H9 (cell line): ENCODE measurements around the gene PF4V1. TPM values are rescaled to one million over a fixed set of nuclear protein-coding genes. Genes with fewer than 3 reads are reported as not detected.

Experiments
- DNase-seq: peaks from one replicate; pipeline ENCODE4 v3.0.0-alpha.2; 2017
- H2AFZ ChIP-seq: one replicate; pipeline ENCODE4 v1.6.1; 2013; ENCODE audit warnings: mild to moderate bottlenecking, low read length, control low read depth, moderate library complexity
- H2AK5ac ChIP-seq: 2 replicates; pipeline ENCODE4 v1.6.1; 2013; ENCODE audit warnings: low read length, control low read depth, mixed read lengths; ENCODE audit not compliant: insufficient read length
- H2BK120ac ChIP-seq: one replicate; pipeline ENCODE4 v1.6.1; 2013; ENCODE audit warnings: low read depth, mild to moderate bottlenecking, low read length, control low read depth, inconsistent platforms; ENCODE audit not compliant: poor library complexity, severe bottlenecking
- H2BK12ac ChIP-seq: 2 replicates; pipeline ENCODE4 v1.6.1; 2013; ENCODE audit warnings: low read length, control low read depth, mixed read lengths, low read depth; ENCODE audit not compliant: insufficient read length
- H2BK15ac ChIP-seq: 2 replicates; pipeline ENCODE4 v1.6.1; 2013; ENCODE audit warnings: low read depth, low read length, control low read depth
- H2BK20ac ChIP-seq: one replicate; pipeline ENCODE4 v1.6.1; 2013; ENCODE audit warnings: low read depth, mild to moderate bottlenecking, low read length, control low read depth, inconsistent platforms; ENCODE audit not compliant: poor library complexity, severe bottlenecking
- H2BK5ac ChIP-seq: 2 replicates; pipeline ENCODE4 v1.6.1; 2013; ENCODE audit warnings: low read length, control low read depth, mixed read lengths; ENCODE audit not compliant: insufficient read length
- H3K14ac ChIP-seq: 2 replicates; pipeline ENCODE4 v1.6.1; 2013; ENCODE audit warnings: low read length, control low read depth; ENCODE audit not compliant: insufficient read depth
- H3K18ac ChIP-seq: 2 replicates; pipeline ENCODE4 v1.6.1; 2013; ENCODE audit warnings: low read depth, mild to moderate bottlenecking, mixed read lengths, low read length, control low read depth; ENCODE audit not compliant: insufficient read length
- H3K23ac ChIP-seq: 2 replicates; pipeline ENCODE4 v1.6.1; 2013; ENCODE audit warnings: low read length, control low read depth, mixed read lengths, low read depth; ENCODE audit not compliant: insufficient read length
- H3K23me2 ChIP-seq: 2 replicates; pipeline ENCODE4 v1.6.1; 2013; ENCODE audit warnings: low read depth, mild to moderate bottlenecking, mixed read lengths, low read length, control low read depth; ENCODE audit not compliant: insufficient read length, poor library complexity, severe bottlenecking
- H3K27ac ChIP-seq: 2 replicates; pipeline ENCODE4 v1.5.1; 2013; ENCODE audit warnings: low read length, control low read depth, mixed read lengths, low read depth; ENCODE audit not compliant: insufficient read length
- H3K27me3 ChIP-seq: 2 replicates; pipeline ENCODE4 v1.6.1; 2013; ENCODE audit warnings: low read length, control low read depth, inconsistent platforms; ENCODE audit not compliant: insufficient read depth
- H3K4ac ChIP-seq: 2 replicates; pipeline ENCODE4 v1.6.1; 2013; ENCODE audit warnings: low read depth, mild to moderate bottlenecking, control low read depth, inconsistent platforms, low read length, moderate library complexity
- H3K4me1 ChIP-seq: 2 replicates; pipeline ENCODE4 v1.6.1; 2013; ENCODE audit warnings: low read length, control low read depth, inconsistent platforms; ENCODE audit not compliant: insufficient read depth
- H3K4me2 ChIP-seq: 2 replicates; pipeline ENCODE4 v1.6.1; 2013; ENCODE audit warnings: low read length, control low read depth, mixed read lengths; ENCODE audit not compliant: insufficient read length, insufficient read depth
- H3K56ac ChIP-seq: 2 replicates; pipeline ENCODE4 v1.6.1; 2013; ENCODE audit warnings: low read depth, mild to moderate bottlenecking, mixed read lengths, low read length, control low read depth; ENCODE audit not compliant: insufficient read length
- H3K79me1 ChIP-seq: 2 replicates; pipeline ENCODE4 v1.6.1; 2013; ENCODE audit warnings: low read depth, mild to moderate bottlenecking, moderate library complexity, low read length, control low read depth, inconsistent platforms; ENCODE audit not compliant: insufficient read depth, poor library complexity, severe bottlenecking
- H3K79me2 ChIP-seq: 2 replicates; pipeline ENCODE4 v1.6.1; 2013; ENCODE audit warnings: low read length, control low read depth, inconsistent platforms; ENCODE audit not compliant: insufficient read depth
- H3K9ac ChIP-seq: 2 replicates; pipeline ENCODE4 v1.6.1; 2013; ENCODE audit warnings: low read length, control low read depth, mixed read lengths; ENCODE audit not compliant: insufficient read length; ENCODE audit errors: extremely low read depth
- H3K9me3 ChIP-seq: one replicate; pipeline ENCODE4 v1.6.1; 2013; ENCODE audit warnings: low read depth, low read length, inconsistent platforms; ENCODE audit not compliant: control insufficient read depth
- H3T11ph ChIP-seq: one replicate; pipeline ENCODE4 v1.6.1; 2013; ENCODE audit warnings: mild to moderate bottlenecking, low read length, control low read depth, inconsistent platforms
- H4K20me1 ChIP-seq: one replicate; pipeline ENCODE4 v1.6.1; 2013; ENCODE audit not compliant: control insufficient read depth, insufficient read length, insufficient read depth
- H4K5ac ChIP-seq: 2 replicates; pipeline ENCODE4 v1.6.1; 2013; ENCODE audit warnings: low read depth, mild to moderate bottlenecking, mixed read lengths, low read length, control low read depth; ENCODE audit not compliant: insufficient read length
- H4K8ac ChIP-seq: replicated peaks from 2 replicates; pipeline ENCODE4 v1.6.1; 2013; ENCODE audit warnings: low read length, control low read depth, mixed read lengths, low read depth; ENCODE audit not compliant: insufficient read length
- H4K91ac ChIP-seq: 2 replicates; pipeline ENCODE4 v1.6.1; 2013; ENCODE audit warnings: low read depth, mild to moderate bottlenecking, moderate library complexity, mixed read lengths, low read length, control low read depth; ENCODE audit not compliant: insufficient read length
- H3K27ac Mint-ChIP-seq, 3 experiments: 2 replicates in 2 of 3; 3 replicates in 1 of 3; pipeline ENCODE4 v1.8.0; 2020 to 2021; ENCODE audit warnings: mixed read lengths in 3 of 3, mild to moderate bottlenecking in 1 of 3, moderate library complexity in 1 of 3
- H3K27me3 Mint-ChIP-seq: 2 replicates; pipeline ENCODE4 v1.8.0; 2021; ENCODE audit warnings: low read depth, mild to moderate bottlenecking, moderate library complexity, mixed read lengths
- H3K36me3 Mint-ChIP-seq, 3 experiments: 2 replicates in 2 of 3; 3 replicates in 1 of 3; pipeline ENCODE4 v1.8.0; 2020 to 2021; ENCODE audit warnings: low read depth in 3 of 3, mixed read lengths in 3 of 3; ENCODE audit not compliant: insufficient read depth in 1 of 3
- H3K4me1 Mint-ChIP-seq, 2 experiments: 2 replicates each; pipeline ENCODE4 v1.8.0; 2020; ENCODE audit warnings: mixed read lengths in 2 of 2
- H3K4me3 Mint-ChIP-seq, 2 experiments: 2 replicates in 1 of 2; 3 replicates in 1 of 2; pipeline ENCODE4 v1.8.0; 2020 to 2021; ENCODE audit warnings: mild to moderate bottlenecking in 2 of 2, mixed read lengths in 2 of 2, moderate library complexity in 1 of 2
- H3K9me3 Mint-ChIP-seq, 2 experiments: 2 replicates in 1 of 2; 3 replicates in 1 of 2; pipeline ENCODE4 v1.8.0; 2020; ENCODE audit warnings: mild to moderate bottlenecking in 2 of 2, mixed read lengths in 2 of 2, moderate library complexity in 1 of 2
- CTCF ChIP-seq: fragments of 200-600 bp; sonication (generic); conservative IDR thresholded peaks from 3 replicates; pipeline ENCODE4 v1.8.0; 2021; ENCODE audit warnings: antibody characterized with exemption, mild to moderate bottlenecking
- WGBS: extraction: QIAGEN DNeasy Blood & Tissue Kit; methylation state at CpG from one replicate; pipeline ENCODE4 v1.1.7; 2013; ENCODE audit warnings: missing lambda C conversion rate, low lambda C conversion rate, mixed read lengths; ENCODE audit not compliant: insufficient read length; ENCODE audit errors: extremely low coverage; 5-methylcytosine and 5-hydroxymethylcytosine counted together
- long read RNA-seq: library from polyadenylated mRNA; unstranded; transcript quantifications from one replicate; pipeline ENCODE4 v2.0.0, GENCODE V29; 2020
- total RNA-seq: library from RNA; stranded (reverse); gene quantifications from 2 replicates; pipeline ENCODE4 v1.2.1, GENCODE V29; 2021

Gene PF4V1
- not detected in 2 replicates for total RNA-seq
- long read RNA-seq = 0 reads

GRCh38 chr4:73853246-73853704, at the start of gene PF4V1:
Gene PF4V1, plus strand, starts transcription at chr4:73853296. Its CDS starts 67 bp downstream, at chr4:73853363.
- Histone ChIP-seq H2BK120ac (no peak within 1 kb of the TSS), H2BK15ac (no peak within 1 kb of the TSS), H3K27ac (no peak within 1 kb of the TSS), H4K8ac (no peak within 1 kb of the TSS), H4K91ac (no peak within 1 kb of the TSS), H3K27me3 (no peaks in the 10 kb centered on the region), H3K23ac (no peak within 1 kb of the TSS), H2BK12ac (no peak within 1 kb of the TSS), H2AFZ (no peak within 1 kb of the TSS), H3K14ac (no peak within 1 kb of the TSS; the same call in 1 of the 2 replicates), H3K4ac (no peak within 1 kb of the TSS), H3K9me3 (no peaks in the 10 kb centered on the region), H4K5ac (no peak within 1 kb of the TSS), H3K4me2 (no peak within 1 kb of the TSS), H3K4me1 (peaks cover 2% of the 10 kb centered on the region; the same call in 1 of the 2 replicates), H3K23me2 (no peaks in the 10 kb centered on the region), H3T11ph (no peak within 1 kb of the TSS), H3K18ac (no peak within 1 kb of the TSS), H2BK20ac (no peak within 1 kb of the TSS), H3K79me2 (no peaks in the 10 kb centered on the region), H3K9ac (no peak within 1 kb of the TSS), H2AK5ac (no peak within 1 kb of the TSS), H3K79me1 (no peaks in the 10 kb centered on the region), H2BK5ac (no peak within 1 kb of the TSS), H3K56ac (no peak within 1 kb of the TSS), H4K20me1 (no peaks in the 10 kb centered on the region)
- Mint-ChIP-seq H3K4me1 (peaks cover 8 to 10% of the 10 kb centered on the region in 2 experiments), H3K27me3 (peaks cover 5% of the 10 kb centered on the region), H3K36me3 (no peaks in the 10 kb centered on the region), H3K4me3 (peak within 1 kb of the TSS in 1 of 2 experiments; percentile 19; a peak in 1 of 5 replicates), H3K9me3 (no peaks in the 10 kb centered on the region), H3K27ac (no peak within 1 kb of the TSS)
- no CpG with 5 or more reads among the region's 22 CpGs for WGBS
- TF ChIP-seq CTCF = peak; percentile 27; the same call in 2 of the 3 replicates
- DNase-seq = peak; percentile 89
